HG03469 (cell line): ENCODE results near the gene CARD19.
"Not testable (repeated sequence)": the region's sequence is repeated elsewhere in the genome, so short reads cannot be mapped to it uniquely, and the experiment has no call there.

Source experiments
- ATAC-seq: cut with Tn5 transposase; IDR thresholded peaks from one replicate; pipeline ENCODE4 v1.9.1; 2021; ENCODE audit warnings: mild to moderate bottlenecking, moderate library complexity, moderate number of reproducible peaks; ENCODE audit not compliant: unreplicated experiment

CARD19 gene

DNA sequence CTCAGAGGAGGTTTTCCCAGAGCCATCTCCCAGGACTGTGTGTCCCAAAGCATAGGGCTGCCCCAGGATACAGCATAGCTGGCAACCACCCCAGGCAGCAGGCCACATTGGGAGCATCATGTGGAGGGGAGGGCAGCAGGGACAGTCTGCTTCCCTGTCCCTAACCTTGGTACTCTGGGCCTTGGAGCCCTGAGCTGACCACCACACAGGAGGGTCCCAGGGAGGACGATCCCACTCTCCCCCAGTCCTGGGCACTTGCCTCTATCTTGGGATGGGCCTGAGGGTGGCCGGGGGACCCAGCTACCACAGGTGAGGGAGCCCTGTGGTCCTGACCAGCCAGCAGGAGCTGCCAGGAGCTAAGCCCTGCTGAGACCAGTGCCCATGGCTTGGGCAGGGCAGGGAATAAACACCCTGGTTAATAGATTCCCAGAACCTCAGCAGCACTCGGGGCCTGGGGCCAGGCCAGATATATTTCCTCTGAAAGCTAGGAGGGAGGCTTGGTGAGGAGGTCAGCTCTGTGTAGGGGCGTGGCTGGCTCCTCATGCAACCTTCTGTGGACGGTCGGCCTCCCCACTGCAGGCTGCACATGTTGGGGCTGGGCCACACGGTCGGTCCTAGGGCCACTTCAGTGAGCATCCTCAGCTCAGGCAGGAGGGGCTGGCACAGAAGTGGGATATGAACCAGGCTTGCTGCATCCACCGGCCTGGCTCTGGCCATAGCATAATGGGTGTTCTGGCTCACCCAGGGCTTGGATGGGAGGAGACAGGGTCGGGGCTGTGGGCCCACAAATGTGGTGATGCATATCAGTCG is 33.9 kb downstream of the CARD19 start:
- no peak for ATAC-seq

DNA sequence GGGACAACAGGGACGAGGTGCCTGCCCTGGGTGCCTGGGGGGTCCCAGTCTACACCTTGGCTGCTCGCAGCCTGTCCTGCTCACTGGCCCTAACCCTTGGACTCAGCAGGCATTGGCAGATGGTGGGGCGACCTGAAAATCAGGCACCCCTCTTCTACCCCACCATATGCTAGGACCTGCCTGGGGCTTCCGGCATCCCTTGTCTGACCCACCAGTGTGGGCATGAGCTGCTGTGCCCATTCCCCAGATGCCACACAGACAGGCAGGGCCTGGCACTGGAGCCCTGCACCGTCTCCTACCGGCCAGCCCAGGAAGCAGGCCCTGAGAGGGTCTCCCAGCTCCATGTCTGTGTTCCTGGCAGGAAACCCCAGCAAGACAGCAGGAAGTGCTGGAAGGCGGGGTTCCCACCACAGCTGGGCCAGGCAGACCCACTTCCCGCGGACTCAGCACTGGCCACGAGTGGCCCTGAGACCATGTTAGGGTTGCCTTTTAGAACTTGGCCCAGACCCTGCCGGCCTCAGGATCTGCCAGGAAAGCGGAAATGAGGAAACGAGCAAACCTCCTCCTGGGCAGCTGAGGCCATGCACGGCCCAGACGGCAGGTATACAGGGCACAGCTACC is 35.0 kb downstream of the CARD19 start:
- ATAC-seq, result no peak

DNA sequence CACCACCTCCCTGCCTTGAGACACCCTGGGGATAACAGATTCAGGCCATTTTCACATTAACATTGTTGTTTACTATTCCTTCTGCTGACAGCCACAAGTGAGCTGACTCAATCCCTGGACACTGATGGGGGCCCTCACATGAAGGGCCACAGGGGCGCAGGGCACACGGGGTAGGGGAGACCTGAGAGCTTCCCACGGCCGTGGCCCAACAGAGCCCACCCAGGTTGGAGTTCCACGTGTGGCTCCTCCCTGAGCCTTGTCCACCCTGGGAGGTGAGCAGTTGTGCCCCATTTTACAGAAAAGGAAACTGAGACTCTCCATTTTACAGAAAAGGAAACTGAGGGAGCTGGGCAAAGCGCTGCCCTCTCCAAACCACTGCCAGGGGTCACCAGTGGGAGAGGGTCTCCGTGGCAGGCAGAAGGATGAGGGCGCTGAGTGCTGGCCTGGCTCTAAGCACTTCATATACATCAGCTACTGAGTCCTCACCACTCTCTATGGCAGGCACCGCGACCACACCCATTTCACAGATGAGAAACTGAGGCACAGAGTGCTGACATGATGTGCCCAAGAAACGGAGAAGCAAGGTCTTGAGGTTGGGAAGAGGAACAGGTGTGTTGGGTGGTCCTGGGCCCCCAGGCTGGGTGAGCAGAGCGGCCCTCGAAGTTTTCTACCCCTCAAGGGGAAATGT is 35.7 kb downstream of the CARD19 start:
- no peak for ATAC-seq

- no peak for ATAC-seq
These were observed 36.4 kb downstream of the CARD19 start for GRCh38 chr9:93132287-93132927.

DNA sequence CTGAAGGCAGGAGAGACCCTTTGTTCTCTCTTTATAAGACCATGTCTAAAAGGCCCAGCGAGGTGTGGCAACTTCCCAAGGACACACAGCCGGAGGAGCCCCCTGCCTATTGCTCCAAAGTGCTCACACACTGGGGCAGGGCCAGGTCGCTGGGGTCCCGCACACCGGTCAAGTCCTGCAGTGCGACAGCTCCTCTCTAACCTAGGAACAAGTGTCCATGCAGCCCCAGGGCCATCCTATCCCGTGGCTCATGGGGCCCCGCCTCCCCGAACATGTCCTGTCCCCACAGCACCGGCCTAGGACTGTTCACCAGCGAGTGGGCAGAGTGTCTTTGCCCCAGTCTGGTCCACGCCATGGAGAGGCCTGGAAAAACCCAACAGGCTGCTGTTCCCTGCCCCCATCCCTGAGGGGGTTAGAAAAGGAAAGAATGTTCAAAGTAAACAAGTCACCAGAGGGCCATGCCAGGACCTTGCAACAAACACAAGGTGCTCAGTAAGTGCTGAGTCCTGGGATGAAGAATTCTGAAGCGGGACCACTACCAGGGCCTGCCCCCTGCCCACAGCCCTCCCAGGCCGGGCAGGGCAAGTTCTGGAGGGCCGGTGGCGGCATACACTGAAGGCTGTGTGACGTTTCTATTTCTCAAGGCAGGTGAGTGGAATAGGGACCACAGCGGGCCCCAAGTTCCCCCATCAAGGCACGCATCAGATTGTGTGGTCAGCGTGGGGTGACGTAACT is 37.1 kb downstream of the CARD19 start:
- peak; percentile 25 for ATAC-seq

DNA sequence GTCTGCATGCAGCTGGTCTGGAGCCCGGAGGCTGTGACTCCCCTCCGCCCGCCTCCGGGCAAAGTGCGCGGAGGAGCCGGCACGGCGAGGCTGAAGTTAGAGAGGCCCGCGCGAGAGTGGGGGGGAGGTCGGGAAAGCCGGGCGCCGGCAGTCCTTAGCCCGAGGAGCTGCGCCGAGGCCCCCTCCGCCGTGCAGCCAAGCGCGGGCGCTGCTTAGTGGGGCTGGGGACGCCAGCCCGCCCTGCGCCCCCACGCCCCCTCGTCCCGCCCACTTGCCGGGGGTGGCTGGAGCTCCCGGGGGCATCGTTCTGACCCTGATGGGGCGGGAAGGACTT is 37.6 kb downstream of the CARD19 start:
- ATAC-seq, result no peak

DNA sequence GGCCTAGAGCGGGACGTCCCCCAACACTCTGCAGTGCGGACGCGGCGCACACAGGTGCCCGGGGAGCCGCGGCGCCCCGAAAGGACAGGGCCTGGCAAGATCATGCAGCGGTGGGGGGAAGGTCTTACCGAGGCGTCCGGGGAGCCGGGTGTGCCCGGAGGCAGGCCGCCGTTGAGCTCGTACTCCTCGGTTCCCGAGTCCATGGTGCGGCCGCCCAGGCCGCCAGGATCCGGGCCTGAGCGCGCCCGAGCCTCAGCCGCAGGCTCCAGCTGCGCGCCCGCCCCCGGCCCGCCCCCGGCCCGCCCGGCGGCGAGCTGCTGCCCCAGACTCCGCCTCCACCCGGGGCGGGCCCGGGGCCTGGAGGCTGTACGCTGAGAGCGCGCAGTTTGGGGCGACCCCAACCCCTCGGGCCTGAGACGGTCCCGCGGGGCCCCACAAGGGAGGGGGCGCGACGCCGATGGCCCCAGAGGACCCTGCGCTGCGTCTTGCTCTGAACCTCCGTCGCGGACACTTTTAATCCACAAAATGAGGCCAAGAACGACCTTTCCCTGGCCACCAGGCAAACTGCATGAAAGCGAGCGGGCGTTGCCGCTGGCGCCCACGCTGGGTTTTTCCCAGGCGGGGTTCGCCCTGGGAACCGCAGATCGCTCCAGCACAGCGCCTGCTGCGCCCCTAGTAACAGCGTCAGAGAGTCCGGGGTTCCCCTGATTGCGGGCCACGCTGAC is 38.2 kb downstream of the CARD19 start, which contains the start of gene NINJ1:
TSS of gene NINJ1 (minus strand) at position 237 of the 725 bp plus-strand sequence. CDS start at position 203, 34 bp downstream.
- ATAC-seq, result peak; percentile 33

- no peak for ATAC-seq
These were observed 38.9 kb downstream of the CARD19 start for GRCh38 chr9:93134740-93135444.

DNA sequence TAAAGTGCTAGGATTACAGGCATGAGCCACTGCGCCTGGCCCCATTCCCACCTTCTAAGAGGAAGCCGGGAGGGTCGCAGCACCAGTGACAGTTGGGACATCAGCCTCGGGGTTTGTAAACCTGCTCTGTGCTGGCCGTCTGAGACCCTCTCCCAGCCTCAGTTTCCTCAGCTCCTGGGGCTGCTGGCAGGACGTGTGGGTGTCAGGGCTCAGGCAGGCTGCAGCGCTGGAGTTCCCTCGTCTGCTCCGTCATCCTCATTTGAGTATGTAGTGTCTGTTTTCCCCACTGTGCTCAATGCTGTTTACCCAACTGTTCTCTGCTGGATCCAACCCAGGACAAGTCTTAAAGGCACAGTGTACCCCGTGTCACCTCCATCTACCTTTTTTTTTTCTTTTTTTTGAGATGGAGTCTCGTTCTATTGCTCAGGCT is 40.0 kb downstream of the CARD19 start:
- ATAC-seq, result no peak

- ATAC-seq, result no peak
These were observed 41.3 kb downstream of the CARD19 start for GRCh38 chr9:93137362-93137761.

DNA sequence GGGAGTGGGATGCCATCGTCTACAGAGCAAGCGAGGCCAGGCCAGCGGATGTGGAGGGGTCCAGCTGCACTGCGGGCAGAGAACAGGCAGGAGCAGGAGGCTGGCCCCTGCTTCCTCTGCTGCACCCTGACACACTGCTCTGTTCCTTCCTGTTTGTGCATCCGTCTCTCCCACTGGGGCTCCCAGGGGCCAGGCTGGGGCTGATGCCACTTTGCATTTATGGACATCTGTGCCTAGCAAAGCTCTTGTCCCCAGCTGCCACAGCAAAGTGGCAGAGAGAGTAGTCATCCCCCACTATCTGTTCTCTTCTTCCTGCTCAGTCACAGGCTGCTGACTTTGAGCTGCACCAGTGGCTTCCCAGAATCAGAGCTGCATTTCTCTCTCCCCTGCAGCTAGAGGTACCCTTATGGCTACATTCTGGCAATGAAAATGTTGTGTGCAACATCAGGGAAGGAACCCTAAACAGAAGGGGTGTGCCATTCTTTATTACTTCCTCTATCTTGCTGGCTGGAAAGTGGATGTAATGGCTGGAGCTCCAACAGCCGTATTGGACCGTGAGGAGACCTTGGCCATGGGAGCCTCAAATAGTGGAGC is 42.3 kb downstream of the CARD19 start:
- ATAC-seq, result no peak

GRCh38 chr9:93139365-93140182 is 43.6 kb downstream of the CARD19 start:
- no peak for ATAC-seq

DNA sequence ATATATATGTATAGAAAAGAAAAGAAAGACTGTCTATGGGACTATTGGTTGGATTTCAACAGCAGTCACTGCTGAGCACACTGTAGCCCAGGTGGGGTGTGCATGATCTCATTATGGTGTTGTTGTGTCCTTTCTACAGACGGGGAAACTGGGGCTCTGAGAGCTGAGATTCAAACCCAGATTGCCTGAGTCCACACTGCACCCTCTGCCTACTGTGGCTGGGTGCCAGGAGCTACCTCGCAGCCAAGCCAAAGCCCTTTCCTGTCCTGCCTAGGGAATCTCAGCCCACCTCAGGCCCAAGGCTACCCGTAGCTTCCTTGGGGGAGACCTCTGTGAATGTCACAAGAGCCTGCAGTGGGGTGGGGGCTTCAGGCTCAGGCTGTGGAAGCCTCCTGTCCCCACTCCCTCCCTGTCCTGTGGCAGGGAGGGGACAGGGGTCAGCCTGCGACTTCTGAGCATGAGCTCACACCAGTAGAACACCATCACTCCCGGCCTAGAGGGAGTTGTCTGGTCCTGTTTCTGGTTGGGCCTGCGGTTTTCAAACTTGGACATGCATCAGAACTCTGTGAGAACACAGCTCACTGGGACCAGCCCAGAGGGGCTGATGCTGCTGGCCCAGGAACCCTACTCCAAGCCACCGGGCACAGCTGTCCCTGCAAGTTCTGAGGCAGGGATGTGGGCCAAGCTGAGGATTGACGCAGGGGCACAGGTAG is 45.9 kb downstream of the CARD19 start:
- ATAC-seq, result no peak

- ATAC-seq, result no peak
These were observed 48.0 kb downstream of the CARD19 start for GRCh38 chr9:93143830-93144530.

GRCh38 chr9:93146696-93147095 is 50.7 kb downstream of the CARD19 start:
- ATAC-seq, result not testable (repeated sequence)

DNA sequence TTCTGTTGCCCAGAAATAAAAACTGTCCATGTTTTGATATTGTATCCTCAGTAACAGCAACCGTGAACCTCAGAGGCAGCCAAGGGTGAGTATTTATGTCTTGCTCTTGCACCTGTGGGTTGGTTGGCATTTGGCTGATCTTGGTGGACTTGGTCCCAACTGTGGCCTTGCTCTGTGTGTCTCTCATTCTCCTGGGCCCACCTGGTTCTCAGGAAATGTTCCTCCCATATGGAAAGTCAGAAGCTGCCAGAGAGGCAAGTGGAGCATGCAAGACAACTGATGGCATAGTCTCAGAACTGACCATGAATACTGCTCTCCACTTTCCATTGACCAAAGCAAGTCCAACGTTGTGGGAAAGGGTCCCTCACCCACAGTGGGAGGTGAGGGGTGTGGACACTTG is 51.6 kb downstream of the CARD19 start:
- ATAC-seq, result no peak

DNA sequence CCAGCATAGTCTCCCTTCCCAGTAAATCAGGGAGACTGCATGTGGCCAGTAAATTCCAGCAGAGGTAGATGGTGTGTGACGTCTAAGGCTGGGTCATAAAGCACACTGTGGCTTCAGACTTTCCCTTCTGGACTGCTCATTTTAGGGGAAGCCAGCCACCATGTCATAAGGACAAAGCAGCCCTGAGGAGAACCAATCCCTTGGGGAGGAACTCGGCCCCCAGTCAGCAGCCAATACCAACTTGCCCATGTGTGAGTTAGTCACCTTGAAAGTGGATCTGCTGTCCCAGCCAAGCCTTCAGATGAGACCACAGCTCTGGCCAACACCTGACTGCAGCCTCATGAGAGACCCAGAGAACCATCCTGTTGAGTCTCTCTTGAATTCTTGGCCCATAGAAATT is 52.7 kb downstream of the CARD19 start:
- ATAC-seq, result no peak
